ENCODE results near the gene CEACAM7.

Gene CEACAM7

DNA sequence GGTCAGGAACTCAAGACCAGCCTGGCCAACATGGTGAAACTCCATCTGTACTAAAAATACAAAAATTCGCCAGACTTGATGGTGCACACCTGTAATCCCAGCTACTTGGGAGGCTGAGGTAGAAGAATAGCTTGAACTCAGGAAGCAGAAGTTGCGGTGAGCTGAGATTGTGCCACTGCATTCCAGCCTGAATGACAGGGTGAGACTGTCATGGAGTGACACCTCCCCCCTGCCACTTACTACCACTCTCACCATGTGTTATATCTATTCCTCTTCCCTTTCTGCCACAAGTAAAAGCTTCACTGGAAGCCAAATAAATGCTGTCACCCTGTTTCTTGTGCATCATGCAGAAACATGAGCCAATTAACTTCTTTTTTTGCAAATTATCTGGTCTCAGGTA, 50.6 kb downstream of the CEACAM7 start:
- TF ChIP-seq ARNT (IDR thresholded peaks at IDR 0.05): no peak
- DNase-seq (ENCODE audit: extremely low spot score): no peak
- ChIA-PET CTCF (no interaction called here), POLR2A (no interaction called here)

DNA sequence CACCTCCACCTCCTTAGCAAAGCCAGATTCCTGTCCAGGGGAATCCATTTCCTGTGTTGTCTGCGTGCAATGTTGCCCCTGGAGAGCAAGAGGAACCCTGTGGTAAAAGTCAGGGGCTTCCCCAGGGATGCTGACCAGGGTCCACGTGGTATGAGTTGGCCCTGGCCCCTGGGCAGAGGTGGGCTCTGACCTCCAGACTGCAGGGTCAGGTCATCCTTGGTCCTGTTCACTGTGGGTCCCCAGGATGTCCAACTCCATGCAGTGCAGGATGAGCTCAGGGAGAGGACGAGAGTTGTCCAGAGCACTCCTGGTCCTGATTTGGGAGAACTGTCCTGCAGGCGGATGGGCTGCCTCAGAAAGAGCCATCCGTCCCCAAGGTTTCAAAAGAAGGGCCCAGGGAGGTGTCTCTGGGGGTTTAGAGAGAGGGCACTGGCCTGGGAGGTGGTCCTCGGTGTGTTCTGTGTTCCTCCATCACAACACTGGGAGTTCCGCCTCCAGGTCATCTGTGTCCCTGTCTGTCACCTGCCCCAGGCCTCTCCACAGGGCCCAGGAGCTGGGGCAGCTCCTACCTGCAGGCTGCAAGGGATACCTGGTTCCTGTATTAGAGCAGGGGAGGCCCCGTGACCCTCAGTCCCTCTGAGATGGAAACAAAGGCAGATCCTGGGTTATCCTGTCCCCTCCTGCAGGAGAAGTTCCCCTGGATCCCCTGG, 59.9 kb downstream of the CEACAM7 start:
- DNase-seq (ENCODE audit: extremely low spot score): no peak
- TF ChIP-seq SUZ12 (IDR thresholded peaks at IDR 0.05): no peak
- TF ChIP-seq FOXA1 (IDR thresholded peaks at IDR 0.05): no peak
- TF ChIP-seq, protein P1, sequence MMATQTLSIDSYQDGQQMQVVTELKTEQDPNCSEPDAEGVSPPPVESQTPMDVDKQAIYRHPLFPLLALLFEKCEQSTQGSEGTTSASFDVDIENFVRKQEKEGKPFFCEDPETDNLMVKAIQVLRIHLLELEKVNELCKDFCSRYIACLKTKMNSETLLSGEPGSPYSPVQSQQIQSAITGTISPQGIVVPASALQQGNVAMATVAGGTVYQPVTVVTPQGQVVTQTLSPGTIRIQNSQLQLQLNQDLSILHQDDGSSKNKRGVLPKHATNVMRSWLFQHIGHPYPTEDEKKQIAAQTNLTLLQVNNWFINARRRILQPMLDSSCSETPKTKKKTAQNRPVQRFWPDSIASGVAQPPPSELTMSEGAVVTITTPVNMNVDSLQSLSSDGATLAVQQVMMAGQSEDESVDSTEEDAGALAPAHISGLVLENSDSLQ (IDR thresholded peaks at IDR 0.05): no peak
- no peak for TF ChIP-seq ZNF384 (IDR thresholded peaks at IDR 0.05)
- no peak for TF ChIP-seq TARDBP (IDR thresholded peaks at IDR 0.05)
- no peak for TF ChIP-seq CTBP1 (IDR thresholded peaks at IDR 0.05; ENCODE audit: borderline replicate concordance)
- TF ChIP-seq ELF4 (IDR thresholded peaks at IDR 0.05): no peak
- no peak for TF ChIP-seq FOXM1 (IDR thresholded peaks at IDR 0.05; ENCODE audit: borderline replicate concordance)
- no peak for TF ChIP-seq ARNT (IDR thresholded peaks at IDR 0.05)
- ChIA-PET CTCF (no interaction called here), POLR2A (no interaction called here)

DNA sequence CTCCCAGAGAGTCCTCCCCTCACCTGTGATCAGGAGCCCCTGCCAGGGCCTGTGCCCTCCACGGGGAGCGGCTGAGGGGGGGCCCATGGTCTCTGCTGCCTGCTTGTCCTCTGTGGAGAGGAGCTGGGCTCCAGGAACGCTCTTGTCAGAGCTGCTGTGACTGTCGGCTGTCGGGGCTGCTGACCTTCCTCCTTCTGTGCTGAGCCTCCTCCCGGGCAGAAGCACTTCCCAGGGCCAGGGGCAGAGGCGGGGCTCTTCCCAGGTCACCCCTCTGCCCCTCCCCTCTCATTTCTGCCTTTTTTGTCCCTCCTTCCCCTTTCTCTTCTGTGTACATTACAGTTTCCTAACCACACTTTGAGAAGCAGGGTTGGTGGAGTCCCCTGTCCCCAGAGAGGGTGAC, 61.2 kb downstream of the CEACAM7 start, which contains the start of gene CEACAM4:
Gene CEACAM4, minus strand, starts transcription at position 198 of the 400 bp plus-strand sequence. Its CDS starts 111 bp downstream, at position 87.
- ChIA-PET POLR2A (no interaction called here), CTCF (no interaction called here)
- TF ChIP-seq ELF4 (IDR thresholded peaks at IDR 0.05) (no peak), SP1 (IDR thresholded peaks at IDR 0.05) (no peak), L3MBTL2 (conservative IDR thresholded peaks at IDR 0.05) (no peak), NFRKB (IDR thresholded peaks at IDR 0.05) (no peak), ZNF384 (IDR thresholded peaks at IDR 0.05) (no peak), HDGF (IDR thresholded peaks at IDR 0.05; ENCODE audit: borderline replicate concordance) (no peak), FOXA1 (IDR thresholded peaks at IDR 0.05) (no peak), BHLHE40 (IDR thresholded peaks at IDR 0.05; ENCODE audit: borderline replicate concordance) (no peak), ARNT (IDR thresholded peaks at IDR 0.05) (no peak), FOXM1 (IDR thresholded peaks at IDR 0.05; ENCODE audit: borderline replicate concordance) (no peak), SUZ12 (IDR thresholded peaks at IDR 0.05) (no peak), LEF1 (IDR thresholded peaks at IDR 0.05; ENCODE audit: borderline replicate concordance) (no peak), FOXK2 (IDR thresholded peaks at IDR 0.05) (no peak)
- TF ChIP-seq, protein P1 (IDR thresholded peaks at IDR 0.05): no peak
- DNase-seq (ENCODE audit: extremely low spot score): no peak

DNA sequence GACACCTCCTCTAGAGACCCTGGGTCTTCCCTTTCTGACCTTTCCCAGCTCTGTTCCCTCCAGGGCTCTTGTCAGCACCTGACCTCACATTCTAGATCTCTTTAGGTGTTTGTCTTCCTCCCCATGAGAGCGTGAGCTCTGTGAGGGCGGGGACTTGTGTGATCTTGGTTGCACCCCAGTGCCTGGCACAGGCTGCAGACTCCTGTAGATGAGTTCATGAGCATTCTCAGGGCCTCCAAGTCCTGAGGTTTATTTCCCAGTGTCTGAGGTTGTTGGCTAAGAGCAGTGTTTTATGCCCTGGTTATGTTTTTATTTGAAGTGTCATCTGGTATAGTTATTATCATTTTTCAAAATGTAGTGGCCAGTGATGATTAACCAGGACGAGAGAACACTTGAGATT, 61.8 kb downstream of the CEACAM7 start:
- no peak for DNase-seq (ENCODE audit: extremely low spot score)
- POLR2A ChIA-PET: no interaction called here
- no peak for TF ChIP-seq TARDBP (IDR thresholded peaks at IDR 0.05)
- TF ChIP-seq ARNT (IDR thresholded peaks at IDR 0.05): no peak
- TF ChIP-seq ZNF384 (IDR thresholded peaks at IDR 0.05): no peak
- no peak for TF ChIP-seq CTBP1 (IDR thresholded peaks at IDR 0.05; ENCODE audit: borderline replicate concordance)
- TF ChIP-seq, protein P1 (IDR thresholded peaks at IDR 0.05): no peak
- TF ChIP-seq BHLHE40 (IDR thresholded peaks at IDR 0.05; ENCODE audit: borderline replicate concordance): no peak
- no peak for TF ChIP-seq LEF1 (IDR thresholded peaks at IDR 0.05; ENCODE audit: borderline replicate concordance)
- no peak for TF ChIP-seq SP1 (IDR thresholded peaks at IDR 0.05)
- no peak for TF ChIP-seq ELF4 (IDR thresholded peaks at IDR 0.05)
- TF ChIP-seq HDGF (IDR thresholded peaks at IDR 0.05; ENCODE audit: borderline replicate concordance): no peak
- no peak for TF ChIP-seq NFRKB (IDR thresholded peaks at IDR 0.05)
- no peak for TF ChIP-seq FOXK2 (IDR thresholded peaks at IDR 0.05)
- no peak for TF ChIP-seq FOXA1 (IDR thresholded peaks at IDR 0.05)
- TF ChIP-seq SUZ12 (IDR thresholded peaks at IDR 0.05): no peak
- no peak for TF ChIP-seq L3MBTL2 (conservative IDR thresholded peaks at IDR 0.05)
- no peak for TF ChIP-seq FOXM1 (IDR thresholded peaks at IDR 0.05; ENCODE audit: borderline replicate concordance)
- CTCF ChIA-PET: no interaction called here

DNA sequence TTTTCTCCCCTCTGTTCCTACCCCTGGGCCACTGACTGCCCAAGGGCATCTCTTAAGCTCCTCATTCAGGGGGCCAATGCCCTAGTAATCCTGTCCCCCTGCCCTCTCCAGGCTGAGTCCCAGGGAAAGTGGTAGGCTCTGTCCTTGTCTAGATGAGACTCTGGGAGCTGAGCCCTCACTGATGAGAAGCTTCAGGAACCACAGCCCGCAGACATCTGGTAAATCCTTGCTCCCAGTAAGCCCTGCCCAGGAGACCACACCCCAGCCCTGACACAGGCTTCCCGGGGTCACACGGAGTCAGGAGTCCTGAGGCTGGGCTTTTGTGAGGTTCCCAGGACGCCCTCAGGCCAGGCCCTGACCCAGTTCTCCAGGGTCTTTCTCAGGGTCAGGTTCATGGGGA, 63.1 kb downstream of the CEACAM7 start:
- ChIA-PET POLR2A (no interaction called here), CTCF (interaction anchor here (0.7 kb wide), 1 partner anchor 82 kb away, joined by 4 read pairs; no protein-coding TSS in a partner anchor)
- no peak for DNase-seq (ENCODE audit: extremely low spot score)
- no peak for TF ChIP-seq LEF1 (IDR thresholded peaks at IDR 0.05; ENCODE audit: borderline replicate concordance)
- TF ChIP-seq ARNT (IDR thresholded peaks at IDR 0.05): no peak
- TF ChIP-seq BHLHE40 (IDR thresholded peaks at IDR 0.05; ENCODE audit: borderline replicate concordance): no peak
- no peak for TF ChIP-seq NFRKB (IDR thresholded peaks at IDR 0.05)
- no peak for TF ChIP-seq FOXK2 (IDR thresholded peaks at IDR 0.05)

DNA sequence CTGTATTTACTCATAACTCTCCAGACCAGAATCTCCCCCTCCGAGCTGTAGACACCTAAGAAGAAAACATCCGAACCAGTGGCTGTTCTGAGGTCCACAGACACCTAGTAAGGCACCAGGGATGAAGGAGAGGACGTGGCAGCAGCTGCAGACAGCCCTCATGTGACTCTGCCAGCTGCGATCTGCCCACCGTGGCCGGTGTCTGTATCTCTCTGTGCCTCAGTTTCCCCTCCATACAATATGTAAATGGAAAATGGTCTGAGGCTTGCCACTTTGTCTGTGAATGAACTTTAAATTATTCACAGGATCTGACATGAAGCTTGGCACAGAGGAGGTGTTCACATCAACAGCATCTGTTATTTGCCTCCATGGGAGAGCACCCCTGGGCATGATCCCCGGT, 63.6 kb downstream of the CEACAM7 start:
- no peak for DNase-seq (ENCODE audit: extremely low spot score)
- no peak for TF ChIP-seq NFRKB (IDR thresholded peaks at IDR 0.05)
- no peak for TF ChIP-seq L3MBTL2 (conservative IDR thresholded peaks at IDR 0.05)
- TF ChIP-seq TARDBP (IDR thresholded peaks at IDR 0.05): no peak
- no peak for TF ChIP-seq ELF4 (IDR thresholded peaks at IDR 0.05)
- TF ChIP-seq FOXA1 (IDR thresholded peaks at IDR 0.05): no peak
- no peak for TF ChIP-seq SP1 (IDR thresholded peaks at IDR 0.05)
- TF ChIP-seq BHLHE40 (IDR thresholded peaks at IDR 0.05; ENCODE audit: borderline replicate concordance): no peak
- no peak for TF ChIP-seq HDGF (IDR thresholded peaks at IDR 0.05; ENCODE audit: borderline replicate concordance)
- TF ChIP-seq, protein P1 (IDR thresholded peaks at IDR 0.05): no peak
- no peak for TF ChIP-seq FOXM1 (IDR thresholded peaks at IDR 0.05; ENCODE audit: borderline replicate concordance)
- TF ChIP-seq LEF1 (IDR thresholded peaks at IDR 0.05; ENCODE audit: borderline replicate concordance): no peak
- TF ChIP-seq SUZ12 (IDR thresholded peaks at IDR 0.05): no peak
- no peak for TF ChIP-seq CTBP1 (IDR thresholded peaks at IDR 0.05; ENCODE audit: borderline replicate concordance)
- TF ChIP-seq ARNT (IDR thresholded peaks at IDR 0.05): no peak
- no peak for TF ChIP-seq ZNF384 (IDR thresholded peaks at IDR 0.05)
- TF ChIP-seq FOXK2 (IDR thresholded peaks at IDR 0.05): no peak
- ChIA-PET POLR2A (no interaction called here), CTCF (interaction anchor here (0.7 kb wide), 1 partner anchor 82 kb away, joined by 4 read pairs; no protein-coding TSS in a partner anchor)

All from HEK293T (cell line).